Spleen (tissue), 11 donors: Measurements from ENCODE around the gene ANKRD29. TPM values are rescaled to one million over a fixed set of nuclear protein-coding genes. Genes with fewer than 3 reads are reported as not detected.

Experiments used
- DNase-seq: peaks from one replicate; pipeline ENCODE4 v3.0.0-alpha.2; 2020
- H3K27ac ChIP-seq, 8 donors: fragments of 200-600 bp; sonication (generic) in 7 of 8; 1 replicate in 4 of 8; 2 replicates in 4 of 8; pipeline versions ENCODE4 v1.5.0 to v1.8.0; 2016 to 2021; ENCODE audit warnings: inconsistent platforms in 4 of 8, mild to moderate bottlenecking in 4 of 8, moderate library complexity in 1 of 8
- H3K27me3 ChIP-seq, 7 donors: fragments of 200-600 bp; sonication (generic) in 6 of 7; replicated peaks in 1 of 7; 1 replicate in 4 of 7; 2 replicates in 3 of 7; pipeline versions ENCODE4 v1.5.0 to v1.8.0; 2016 to 2021; ENCODE audit warnings: inconsistent platforms in 3 of 7, mild to moderate bottlenecking in 1 of 7
- H3K36me3 ChIP-seq, 6 donors: fragments of 200-600 bp; sonication (generic) in 5 of 6; 1 replicate in 4 of 6; 2 replicates in 2 of 6; pipeline versions ENCODE4 v1.5.0 to v1.8.0; 2016 to 2021; ENCODE audit warnings: inconsistent platforms in 2 of 6
- H3K4me1 ChIP-seq, 6 donors: fragments of 200-600 bp; sonication (generic) in 5 of 6; 1 replicate in 3 of 6; 2 replicates in 3 of 6; pipeline versions ENCODE4 v1.5.0 to v1.8.0; 2016 to 2021; ENCODE audit warnings: inconsistent platforms in 3 of 6
- H3K4me3 ChIP-seq, 8 donors: fragments of 200-600 bp; sonication (generic) in 7 of 8; 1 replicate in 4 of 8; 2 replicates in 4 of 8; pipeline versions ENCODE4 v1.5.0 to v1.8.0; 2016 to 2021; ENCODE audit warnings: inconsistent platforms in 4 of 8, mild to moderate bottlenecking in 4 of 8, moderate library complexity in 2 of 8
- H3K9me3 ChIP-seq, 8 donors: fragments of 200-600 bp; sonication (generic) in 7 of 8; 1 replicate in 4 of 8; 2 replicates in 4 of 8; pipeline versions ENCODE4 v1.5.0 to v1.8.0; 2016 to 2021; ENCODE audit warnings: inconsistent platforms in 4 of 8
- CTCF ChIP-seq, 11 experiments: fragments of 200-600 bp in 7 of 11; fragments of 450-650 bp in 4 of 11; sonication (generic) in 4 of 11; IDR thresholded peaks in 8 of 11; conservative IDR thresholded peaks in 3 of 11; 1 replicate in 7 of 11; 2 replicates in 4 of 11; pipeline versions ENCODE4 v1.4.0 to v1.8.0; 2016 to 2021; ENCODE audit warnings: antibody characterized with exemption in 11 of 11, inconsistent platforms in 4 of 11, mild to moderate bottlenecking in 1 of 11
- POLR2A ChIP-seq, 3 donors: fragments of 450-650 bp; IDR thresholded peaks; one replicate each; pipeline ENCODE4 v1.5.1; 2017; ENCODE audit warnings: antibody characterized with exemption in 3 of 3, mild to moderate bottlenecking in 1 of 3
- POLR2AphosphoS5 ChIP-seq, 3 donors: sonication (generic); formaldehyde crosslinking; IDR thresholded peaks; one replicate each; pipeline ENCODE4 v1.5.1; 2017; ENCODE audit warnings: antibody characterized with exemption in 3 of 3
- WGBS, 5 donors: extraction: QIAGEN DNeasy Blood & Tissue Kit in 3 of 5; methylation state at CpG; one replicate each; pipeline versions ENCODE4 v1.1.5 to v1.1.7; 2013 to 2018; 5-methylcytosine and 5-hydroxymethylcytosine counted together
- intact Hi-C: fragments of 100-400 bp; cut with DNase I; formaldehyde crosslinking; loops from one replicate; pipeline ENCODE4 v1.15.0; 2023; ENCODE audit warnings: low total_unique reads
- polyA plus RNA-seq, 3 donors: library from polyadenylated mRNA; stranded (reverse); fragments of 200-250 nt; gene quantifications; one replicate each; pipeline ENCODE4 v1.2.1, GENCODE V29; 2013
- small RNA-seq, 4 donors: library from RNA; depleted of rRNA; stranded (forward); fragments of <200 nt; gene quantifications; one replicate each; pipeline ENCODE3, GENCODE V24; 2016
- total RNA-seq, 7 donors: library from RNA; depleted of rRNA in 3 of 7; stranded (reverse); fragments of >200 nt in 3 of 7; fragmentation: NEBNext Ultra II Directional in 4 of 7; extraction: Animal tissue kit (Norgen Biotek cat#: 25700) in 4 of 7; gene quantifications; one replicate each; pipeline versions ENCODE4 v1.1.0 to v1.2.1, GENCODE V29; 2016 to 2021
- donor health status: healthy with polysubstance abuse.
- donor health status: DM: no; HTN: no; CAD: no; lungs with moderate emphysema.
- donor health status: DM: no; HTN: no; CAD: no.
- donor health status: Bipolar disorder and iron deficiency.
- donor health status: healthy.
- donor health status: DM: no; HTN: no; CAD: no.
- donor health status: DM: yes; HTN: yes; CAD: no.

ANKRD29 gene
- total and polyA plus RNA-seq, 10 donors, result 1.6 to 10.6 (median 3.7) TPM

DNA sequence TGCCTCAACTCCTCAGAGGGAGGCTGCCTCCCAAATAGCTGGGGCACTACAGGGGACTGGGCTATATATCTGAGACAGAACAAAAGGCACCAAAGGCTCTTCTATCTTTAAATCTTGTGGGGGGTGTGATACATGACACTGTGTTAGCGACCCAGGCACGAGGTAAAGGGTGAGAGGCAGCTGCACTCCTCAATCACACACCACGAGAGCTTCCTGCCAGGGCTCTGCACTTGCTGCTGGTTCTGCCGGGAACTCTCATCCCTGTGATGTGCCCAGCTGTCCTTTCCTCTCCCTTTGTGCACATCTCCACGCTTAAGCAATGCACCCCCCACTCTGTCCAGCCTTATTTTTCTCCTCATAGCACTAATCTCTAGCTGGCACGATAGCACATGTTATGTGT, 108.8 kb downstream of the ANKRD29 start:
- WGBS, 5 donors, result 75 to 87% (median 86%) methylated on average over 5 to 6 of the region's 6 CpGs
- H3K9me3 ChIP-seq, result no peaks in the 10 kb centered on the region
- DNase-seq, result no peak
- intact Hi-C loops, result no loop called here
- H3K27me3 ChIP-seq, result no peaks in the 10 kb centered on the region
- no peaks in the 10 kb centered on the region for H3K4me1 ChIP-seq
- H3K4me3 ChIP-seq, result no peak overlapping the region
- H3K36me3 ChIP-seq, result peaks cover 0 to 100% (median 87%) of the 10 kb centered on the region in 6 donors
- peak overlapping the region in 1 of 8 donors; percentile 11 for H3K27ac ChIP-seq
- TF ChIP-seq CTCF (IDR thresholded peaks at IDR 0.05 in 8 of 11, conservative IDR thresholded peaks at IDR 0.05 in 3 of 11), result no peak
- TF ChIP-seq POLR2AphosphoS5 (IDR thresholded peaks at IDR 0.05), result no peak
- TF ChIP-seq POLR2A (IDR thresholded peaks at IDR 0.05), result no peak

- TF ChIP-seq POLR2AphosphoS5 (IDR thresholded peaks at IDR 0.05) (no peak), CTCF (IDR thresholded peaks at IDR 0.05 in 8 of 11, conservative IDR thresholded peaks at IDR 0.05 in 3 of 11) (no peak), POLR2A (IDR thresholded peaks at IDR 0.05) (no peak)
- 79 to 83% (median 82%) methylated on average over 11 of the region's 11 CpGs for WGBS, 5 donors
- H3K36me3 ChIP-seq, result peaks cover 0 to 100% (median 91%) of the 10 kb centered on the region in 6 donors
Observed at GRCh38 chr18:23552505-23552904, 110.2 kb downstream of the ANKRD29 start.

GRCh38 chr18:23551978-23552377, 110.7 kb downstream of the ANKRD29 start:
- Histone ChIP-seq H3K27ac (no peak overlapping the region), H3K4me3 (no peak overlapping the region), H3K36me3 (peaks cover 0 to 100% (median 90%) of the 10 kb centered on the region in 6 donors), H3K4me1 (no peaks in the 10 kb centered on the region), H3K9me3 (no peaks in the 10 kb centered on the region), H3K27me3 (no peaks in the 10 kb centered on the region)
- 31 to 95% (median 73%) methylated on average over 3 of the region's 3 CpGs for WGBS, 5 donors
- DNase-seq, result no peak
- intact Hi-C loops, result no loop called here
- no peak for TF ChIP-seq POLR2A (IDR thresholded peaks at IDR 0.05)
- TF ChIP-seq POLR2AphosphoS5 (IDR thresholded peaks at IDR 0.05), result no peak

More at GRCh38 chr18:23552505-23552904, 110.2 kb downstream of the ANKRD29 start:
- Histone ChIP-seq H3K4me3 (no peak overlapping the region), H3K27ac (no peak overlapping the region), H3K4me1 (no peaks in the 10 kb centered on the region), H3K9me3 (no peaks in the 10 kb centered on the region), H3K27me3 (no peaks in the 10 kb centered on the region)
- DNase-seq, result no peak
- intact Hi-C loops, result no loop called here

DNA sequence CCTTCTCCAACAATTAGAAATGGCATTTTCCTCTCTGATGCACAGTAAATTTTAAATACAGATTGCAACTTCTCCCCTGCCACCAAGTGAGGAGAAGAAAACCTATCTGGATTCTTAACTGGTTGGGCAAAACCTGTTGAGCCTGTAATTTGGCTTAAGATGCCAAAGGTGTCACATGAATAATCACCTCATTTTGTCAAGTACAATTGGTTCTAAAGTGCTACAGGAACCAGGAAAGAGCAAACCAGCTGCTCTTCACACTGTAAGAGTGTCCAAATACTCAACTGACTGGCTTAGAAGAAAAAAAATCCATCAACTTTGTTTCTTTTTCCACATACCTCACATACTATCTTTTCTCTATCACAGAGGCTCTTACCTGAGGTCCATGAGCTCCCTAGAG, 111.8 kb downstream of the ANKRD29 start:
- Histone ChIP-seq H3K27me3 (no peaks in the 10 kb centered on the region), H3K4me1 (no peaks in the 10 kb centered on the region), H3K27ac (no peak overlapping the region), H3K36me3 (peaks cover 0 to 100% (median 87%) of the 10 kb centered on the region in 6 donors), H3K4me3 (no peak overlapping the region), H3K9me3 (no peaks in the 10 kb centered on the region)
- no peak for DNase-seq
- no peak for TF ChIP-seq CTCF (IDR thresholded peaks at IDR 0.05 in 8 of 11, conservative IDR thresholded peaks at IDR 0.05 in 3 of 11)
- no peak for TF ChIP-seq POLR2A (IDR thresholded peaks at IDR 0.05)
- TF ChIP-seq POLR2AphosphoS5 (IDR thresholded peaks at IDR 0.05), result no peak
- intact Hi-C loops, result no loop called here

Small RNAs within 50 kb of the gene (small RNA-seq; reads per million reads assigned to genes)
- 0 reads per million in 4 donors for gene RF00019

Other genes starting within 250 kb of the ANKRD29 start
- 10 to 100 TPM; 57.6 to 96.1 (median 71.3) TPM for gene RIOK3, start 209.6 kb downstream of the ANKRD29 start, total RNA-seq
- 10 to 100 TPM; 33.0 to 41.4 (median 39.3) TPM for gene RIOK3, start 209.6 kb downstream of the ANKRD29 start, polyA plus RNA-seq
- 10 to 100 TPM; 29.5 to 55.9 (median 43.6) TPM for gene RMC1, start 159.4 kb downstream of the ANKRD29 start, total RNA-seq
- 10 to 100 TPM; 42.0 to 74.7 (median 47.5) TPM for gene RMC1, start 159.4 kb downstream of the ANKRD29 start, polyA plus RNA-seq
- gene NPC1, start 76.4 kb downstream of the ANKRD29 start, total RNA-seq, result 10 to 100 TPM; 47.2 to 84.2 (median 68.9) TPM
- 10 to 100 TPM in 2 of 3 donors, 1 to 10 TPM in 1; 8.1 to 13.3 (median 11.2) TPM for gene NPC1, start 76.4 kb downstream of the ANKRD29 start, polyA plus RNA-seq
- 1 to 10 TPM; 1.8 to 7.1 (median 3.6) TPM for gene LAMA3, start 26.5 kb upstream of the ANKRD29 start, total RNA-seq
- 1 to 10 TPM; 1.3 to 5.6 (median 1.8) TPM for gene LAMA3, start 26.5 kb upstream of the ANKRD29 start, polyA plus RNA-seq